ENCODE results near the gene RPRML.

DNA sequence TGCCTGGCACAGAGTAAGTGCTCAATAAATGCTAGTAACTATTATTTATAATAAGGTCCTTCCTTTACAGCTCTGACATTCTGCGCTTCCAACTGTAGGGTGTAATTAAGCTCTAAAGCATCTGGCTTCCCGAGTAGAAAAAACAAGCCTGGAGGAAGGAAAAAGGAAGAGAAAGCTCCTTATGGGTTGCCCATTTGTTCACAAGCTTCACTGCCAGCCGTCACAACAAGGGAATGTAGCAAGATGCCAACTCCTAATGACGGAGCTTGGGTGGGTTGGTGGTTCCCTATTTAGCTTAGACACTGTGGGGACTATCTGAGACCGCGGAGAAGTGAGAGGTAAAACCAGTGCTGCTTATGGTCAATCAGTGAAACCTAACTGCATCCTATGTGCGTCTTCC is 7.3 kb upstream of the RPRML start:
- no peak for TF ChIP-seq ZNF274 (IDR thresholded peaks at IDR 0.05; ENCODE audit: low read depth, low read length)
- TF ChIP-seq YY1 (IDR thresholded peaks at IDR 0.05; ENCODE audit: insufficient read depth, insufficient read length): no peak
- no peak for TF ChIP-seq SUZ12 (IDR thresholded peaks at IDR 0.05; ENCODE audit: extremely low read depth, insufficient read depth, insufficient read length)
